ENCODE measurements around the gene SH2D5. TPM values are rescaled to one million over a fixed set of nuclear protein-coding genes. Genes with fewer than 3 reads are reported as not detected.

SH2D5 gene
- polyA plus RNA-seq, 1 donor from 2014 or later: 14.1 TPM

DNA sequence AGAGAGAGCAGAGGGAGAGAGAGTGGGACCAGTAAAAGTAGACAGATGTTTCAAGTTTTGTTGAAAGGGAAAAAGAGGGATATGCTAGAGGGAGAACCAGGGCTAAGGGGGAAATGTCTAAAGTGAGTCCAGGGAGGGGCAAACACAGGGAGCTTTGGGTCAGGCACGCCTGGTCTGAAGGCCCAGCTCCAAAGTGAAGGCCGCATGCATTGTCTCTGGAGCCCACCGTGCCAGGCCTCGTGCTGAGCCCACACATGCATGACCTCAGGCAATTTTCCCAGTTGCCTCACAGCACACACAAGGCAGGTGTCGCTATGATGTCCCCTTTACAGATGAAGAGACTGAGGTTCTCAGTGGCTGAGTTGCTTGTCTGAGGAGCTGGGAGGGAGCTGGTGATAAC lies 30.7 kb downstream of the SH2D5 start:
- H3K27me3 ChIP-seq (ENCODE audit: insufficient read depth, low read depth, low read length): no peaks in the 10 kb centered on the region
- H3K4me3 ChIP-seq (ENCODE audit: low read length): no peak overlapping the region
- no peaks in the 10 kb centered on the region for H3K9me2 ChIP-seq (ENCODE audit: insufficient read depth, low read length)
- no peaks in the 10 kb centered on the region for H3K9me3 ChIP-seq (ENCODE audit: low read length)
- H4K20me1 ChIP-seq (ENCODE audit: insufficient read depth): no peaks in the 10 kb centered on the region
- no peak for TF ChIP-seq POLR2AphosphoS5 (IDR thresholded peaks at IDR 0.05)
- no peak for TF ChIP-seq RAD21 (conservative IDR thresholded peaks at IDR 0.05)
- no peak for TF ChIP-seq CTCF (IDR thresholded peaks at IDR 0.05; ENCODE audit: poor library complexity, severe bottlenecking)
- TF ChIP-seq SMC3 (conservative IDR thresholded peaks at IDR 0.05; ENCODE audit: poor library complexity): no peak
- TF ChIP-seq EZH2 (IDR thresholded peaks at IDR 0.05; ENCODE audit: borderline replicate concordance, insufficient read depth, low read length, poor library complexity, severe bottlenecking): no peak
- TF ChIP-seq TAF1 (IDR thresholded peaks at IDR 0.05; ENCODE audit: low read depth): no peak
- TF ChIP-seq REST (IDR thresholded peaks at IDR 0.05; ENCODE audit: borderline replicate concordance): no peak
- TF ChIP-seq MXI1 (conservative IDR thresholded peaks at IDR 0.05; ENCODE audit: poor library complexity, severe bottlenecking): no peak
- no peak overlapping the region for H3K4me2 ChIP-seq (ENCODE audit: low read length)
- no peak overlapping the region for H2AFZ ChIP-seq (ENCODE audit: low read depth, low read length)
- H3K36me3 ChIP-seq (ENCODE audit: insufficient read depth, low read length): no peaks in the 10 kb centered on the region
- H3K9ac ChIP-seq (ENCODE audit: low read length): no peak overlapping the region
- no peak overlapping the region for H3K27ac ChIP-seq (ENCODE audit: low read length)
- no peaks in the 10 kb centered on the region for H3F3A ChIP-seq (ENCODE audit: insufficient read depth, low read length, poor library complexity, severe bottlenecking)
- no peaks in the 10 kb centered on the region for H3K79me2 ChIP-seq (replicated peaks; ENCODE audit: insufficient read depth, low read length)

- TF ChIP-seq CTCF (IDR thresholded peaks at IDR 0.05; ENCODE audit: poor library complexity, severe bottlenecking) (no peak), REST (IDR thresholded peaks at IDR 0.05; ENCODE audit: borderline replicate concordance) (no peak), EP300 (conservative IDR thresholded peaks at IDR 0.05; ENCODE audit: poor library complexity, severe bottlenecking) (no peak), SMC3 (conservative IDR thresholded peaks at IDR 0.05; ENCODE audit: poor library complexity) (no peak), POLR2AphosphoS5 (IDR thresholded peaks at IDR 0.05) (no peak), EZH2 (IDR thresholded peaks at IDR 0.05; ENCODE audit: borderline replicate concordance, insufficient read depth, low read length, poor library complexity, severe bottlenecking) (no peak), TAF1 (IDR thresholded peaks at IDR 0.05; ENCODE audit: low read depth) (no peak), RAD21 (conservative IDR thresholded peaks at IDR 0.05) (no peak), MXI1 (conservative IDR thresholded peaks at IDR 0.05; ENCODE audit: poor library complexity, severe bottlenecking) (no peak)
Observed at GRCh38 chr1:20701446-20701845, 31.1 kb downstream of the SH2D5 start.

More at GRCh38 chr1:20701446-20701845, 31.1 kb downstream of the SH2D5 start:
- Histone ChIP-seq H3K27me3 (ENCODE audit: insufficient read depth, low read depth, low read length) (no peaks in the 10 kb centered on the region), H4K20me1 (ENCODE audit: insufficient read depth) (no peaks in the 10 kb centered on the region), H3K4me3 (ENCODE audit: low read length) (no peak overlapping the region), H3K36me3 (ENCODE audit: insufficient read depth, low read length) (no peaks in the 10 kb centered on the region), H3F3A (ENCODE audit: insufficient read depth, low read length, poor library complexity, severe bottlenecking) (no peaks in the 10 kb centered on the region), H3K79me2 (replicated peaks; ENCODE audit: insufficient read depth, low read length) (no peaks in the 10 kb centered on the region), H3K4me2 (ENCODE audit: low read length) (no peak overlapping the region), H3K9ac (ENCODE audit: low read length) (no peak overlapping the region), H3K27ac (ENCODE audit: low read length) (no peak overlapping the region), H2AFZ (ENCODE audit: low read depth, low read length) (no peak overlapping the region), H3K9me2 (ENCODE audit: insufficient read depth, low read length) (no peaks in the 10 kb centered on the region), H3K9me3 (ENCODE audit: low read length) (no peaks in the 10 kb centered on the region)
